Neural progenitor cell (in vitro differentiated cells): ENCODE measurements around the gene ACVR1C.

Experiments
- CTCF ChIP-seq: fragments of 200-600 bp; sonication (generic); IDR thresholded peaks from 2 replicates; pipeline ENCODE4 v1.5.1; 2017; ENCODE audit warnings: antibody characterized with exemption, mild to moderate bottlenecking
- EZH2 ChIP-seq: fragments of 200-600 bp; sonication (generic); IDR thresholded peaks from 2 replicates; pipeline ENCODE4 v1.6.1; 2017; ENCODE audit warnings: antibody characterized with exemption, mild to moderate bottlenecking, moderate library complexity

GRCh38 chr2:157528963-157529751 is 99.5 kb downstream of the ACVR1C start:
- no peak for TF ChIP-seq CTCF
- no peak for TF ChIP-seq EZH2
